Activated T-cell treated with anti-CD3 and anti-CD28 coated beads, Interleukin-2, amount 50 U/mL, for 24 hours (primary cell): Measurements from ENCODE around the gene HYOU1.
"Not testable (repeated sequence)": the region's sequence is repeated elsewhere in the genome, so short reads cannot be mapped to it uniquely, and the experiment has no call there.

ENCODE experiments used
- DNase-seq: peaks from one replicate; pipeline ENCODE4 v3.0.0-alpha.2; 2020
- H3K27ac Mint-ChIP-seq: 2 replicates; pipeline ENCODE4 v1.8.0; 2020; ENCODE audit warnings: mild to moderate bottlenecking, mixed read lengths
- H3K27me3 Mint-ChIP-seq: 2 replicates; pipeline ENCODE4 v1.8.0; 2020; ENCODE audit warnings: mixed read lengths
- H3K36me3 Mint-ChIP-seq: 2 replicates; pipeline ENCODE4 v1.8.0; 2020; ENCODE audit warnings: low read depth, mixed read lengths
- H3K4me1 Mint-ChIP-seq: 2 replicates; pipeline ENCODE4 v1.8.0; 2020; ENCODE audit warnings: low read depth, mixed read lengths
- H3K4me3 Mint-ChIP-seq: 2 replicates; pipeline ENCODE4 v1.8.0; 2020; ENCODE audit warnings: mild to moderate bottlenecking, moderate library complexity, mixed read lengths
- H3K9me3 Mint-ChIP-seq: 2 replicates; pipeline ENCODE4 v1.8.0; 2020; ENCODE audit warnings: mixed read lengths

Gene HYOU1

GRCh38 chr11:119067371-119068222 is 10.6 kb upstream of the HYOU1 start, which contains the start of gene VPS11:
Gene VPS11, plus strand, starts transcription at chr11:119067818. Its CDS starts 6 bp downstream, at chr11:119067824.
- Mint-ChIP-seq H3K36me3 (peaks cover 62% of the 10 kb centered on the region), H3K27me3 (no peaks in the 10 kb centered on the region), H3K4me3 (peak within 1 kb of the TSS; percentile 96)

DNA sequence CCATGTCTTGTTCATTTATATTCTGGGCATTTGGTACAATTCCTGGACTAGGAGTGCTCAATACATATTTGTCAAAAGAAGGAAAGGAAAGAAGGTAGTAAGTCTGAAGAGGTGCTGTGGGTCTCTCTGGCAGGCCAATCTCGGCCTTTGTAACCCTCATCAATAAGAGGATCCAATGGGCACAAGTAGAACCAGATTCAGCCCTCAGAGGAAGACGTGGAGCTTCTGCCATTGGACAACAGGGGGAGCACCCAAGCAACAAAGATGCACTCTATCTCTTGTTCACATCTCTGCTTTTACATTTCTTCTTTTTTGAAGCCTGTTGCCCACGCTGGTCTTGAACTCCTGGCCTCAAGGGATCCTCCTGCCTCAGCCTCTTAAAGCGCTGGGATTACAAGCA is 8.4 kb upstream of the HYOU1 start:
- peaks cover 50% of the 10 kb centered on the region for H3K36me3 Mint-ChIP-seq
- no peak for DNase-seq
- H3K4me3 Mint-ChIP-seq = peak overlapping the region; percentile 96
- no peaks in the 10 kb centered on the region for H3K27me3 Mint-ChIP-seq
- H3K9me3 Mint-ChIP-seq = no peaks in the 10 kb centered on the region
- peaks cover 40% of the 10 kb centered on the region for H3K4me1 Mint-ChIP-seq
- peak overlapping the region; percentile 98 for H3K27ac Mint-ChIP-seq

More at GRCh38 chr11:119067371-119068222, 10.6 kb upstream of the HYOU1 start, which contains the start of gene VPS11:
- no peaks in the 10 kb centered on the region for H3K9me3 Mint-ChIP-seq
- peaks cover 43% of the 10 kb centered on the region for H3K4me1 Mint-ChIP-seq
- DNase-seq = peak; percentile 96
- peak within 1 kb of the TSS; percentile 98 for H3K27ac Mint-ChIP-seq

GRCh38 chr11:119062779-119063178 is 5.8 kb upstream of the HYOU1 start:
- no peak overlapping the region for H3K27ac Mint-ChIP-seq
- peaks cover 41% of the 10 kb centered on the region for H3K36me3 Mint-ChIP-seq
- no peaks in the 10 kb centered on the region for H3K9me3 Mint-ChIP-seq

DNA sequence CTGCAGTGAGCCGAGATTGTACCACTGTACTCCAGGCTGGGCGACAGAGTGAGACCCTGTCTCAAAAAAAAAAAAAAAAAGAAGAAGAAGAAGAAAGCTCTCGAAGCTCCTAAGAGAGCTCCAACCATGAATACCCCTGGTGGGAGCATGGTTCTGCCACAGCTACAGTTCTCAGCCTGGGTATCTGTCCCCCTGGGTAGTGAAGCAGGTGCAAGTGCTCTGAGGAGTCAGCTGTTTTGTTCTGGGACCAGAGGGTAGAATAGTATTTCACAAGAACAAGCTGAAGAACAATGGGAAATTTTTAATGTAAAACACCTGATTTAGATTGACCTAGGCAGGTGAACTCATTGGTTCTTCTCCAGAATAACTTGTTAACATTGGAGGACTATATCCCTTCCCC is 4.3 kb upstream of the HYOU1 start:
- no peak overlapping the region for H3K4me3 Mint-ChIP-seq
- no peak overlapping the region for H3K27ac Mint-ChIP-seq
- H3K4me1 Mint-ChIP-seq = peaks cover 29% of the 10 kb centered on the region
- peaks cover 41% of the 10 kb centered on the region for H3K36me3 Mint-ChIP-seq
- no peaks in the 10 kb centered on the region for H3K27me3 Mint-ChIP-seq
- no peaks in the 10 kb centered on the region for H3K9me3 Mint-ChIP-seq
- DNase-seq = no peak

More at GRCh38 chr11:119062779-119063178, 5.8 kb upstream of the HYOU1 start:
- no peaks in the 10 kb centered on the region for H3K27me3 Mint-ChIP-seq
- no peak for DNase-seq
- no peak overlapping the region for H3K4me3 Mint-ChIP-seq
- peaks cover 35% of the 10 kb centered on the region for H3K4me1 Mint-ChIP-seq

GRCh38 chr11:119059128-119059527 is 2.1 kb upstream of the HYOU1 start:
- H3K9me3 Mint-ChIP-seq, DNase-seq, H3K27ac Mint-ChIP-seq, H3K4me3 Mint-ChIP-seq, H3K27me3 Mint-ChIP-seq: not testable (repeated sequence)
- Mint-ChIP-seq H3K4me1 (peaks cover 35% of the 10 kb centered on the region), H3K36me3 (peaks cover 50% of the 10 kb centered on the region)

DNA sequence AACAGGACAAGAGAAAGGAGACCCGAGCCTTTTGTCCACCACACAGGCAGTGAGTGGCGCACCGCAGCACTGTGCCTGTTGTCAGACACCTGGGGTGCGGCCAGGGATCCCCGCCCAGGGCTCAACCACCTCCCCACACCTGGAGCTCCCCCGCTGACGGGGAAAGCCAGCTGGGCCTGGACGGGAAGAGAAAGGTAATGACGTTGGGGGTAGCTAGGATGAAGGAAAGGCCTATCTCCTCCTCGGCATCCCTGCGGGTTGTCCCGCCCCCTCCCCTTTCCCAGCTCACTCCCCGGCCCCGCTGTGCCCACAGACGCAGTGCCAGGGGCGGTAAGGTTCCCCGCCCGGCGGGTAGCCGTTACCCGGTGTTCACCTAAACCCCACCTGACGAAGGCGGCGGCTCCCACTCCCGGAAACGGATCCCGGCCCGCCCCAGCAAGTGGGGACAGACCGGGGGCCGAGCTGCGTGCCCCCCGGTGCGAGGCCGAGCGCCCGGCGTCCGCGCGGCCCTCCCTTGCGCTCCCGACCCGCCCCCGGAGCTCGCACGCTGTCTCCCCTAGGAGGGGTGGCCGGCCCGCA is 495 bp downstream of the HYOU1 start:
- Mint-ChIP-seq H3K4me3 (peak overlapping the region; percentile 96), H3K9me3 (no peaks in the 10 kb centered on the region), H3K27me3 (no peaks in the 10 kb centered on the region), H3K27ac (peak overlapping the region; percentile 98), H3K4me1 (peaks cover 53% of the 10 kb centered on the region), H3K36me3 (peaks cover 70% of the 10 kb centered on the region)
- DNase-seq = no peak

DNA sequence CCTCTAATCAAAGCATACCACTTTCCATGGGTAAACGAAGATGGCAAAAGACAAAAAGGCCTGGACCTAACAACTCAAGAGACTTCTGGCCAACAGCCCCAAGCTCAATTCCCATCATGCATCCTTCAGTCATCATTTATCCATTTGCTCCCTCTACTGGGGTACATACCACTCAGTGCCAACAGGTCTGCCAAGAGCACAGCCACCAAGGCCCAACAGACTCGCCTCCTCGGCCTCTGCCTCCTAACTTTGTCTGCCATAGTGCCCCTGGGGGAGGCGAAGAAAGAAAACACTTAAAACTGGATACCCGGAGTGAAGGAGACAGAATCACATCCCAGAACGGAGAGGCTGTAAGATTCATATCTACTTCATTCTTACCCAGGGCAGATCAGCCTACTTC is 1.1 kb downstream of the HYOU1 start:
- H3K36me3 Mint-ChIP-seq = peaks cover 73% of the 10 kb centered on the region
- DNase-seq = peak; percentile 46
- H3K4me3 Mint-ChIP-seq = peak overlapping the region; percentile 96
- no peaks in the 10 kb centered on the region for H3K27me3 Mint-ChIP-seq
- no peaks in the 10 kb centered on the region for H3K9me3 Mint-ChIP-seq
- H3K4me1 Mint-ChIP-seq = peaks cover 59% of the 10 kb centered on the region
- peak overlapping the region; percentile 89 for H3K27ac Mint-ChIP-seq

DNA sequence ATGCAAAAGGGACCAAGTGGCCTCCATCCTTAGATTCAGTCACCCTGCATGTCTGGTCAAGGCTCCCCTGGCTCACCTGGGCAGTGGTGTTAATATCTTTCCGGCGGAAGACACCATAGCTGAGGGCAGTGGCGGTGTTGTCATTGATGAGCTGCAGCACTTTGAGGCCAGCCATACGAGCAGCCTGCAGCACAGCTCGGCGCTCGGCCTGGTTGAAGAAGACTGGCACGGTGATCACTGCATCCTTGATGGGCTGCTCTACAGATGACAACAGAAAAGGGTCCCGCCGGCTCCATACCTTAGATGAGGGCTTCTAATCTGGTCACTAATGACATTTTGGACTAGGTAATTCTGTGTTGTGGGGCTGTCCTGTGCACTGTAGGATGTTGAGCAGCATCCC is 2.6 kb downstream of the HYOU1 start:
- Mint-ChIP-seq H3K27me3 (no peaks in the 10 kb centered on the region), H3K4me1 (peaks cover 60% of the 10 kb centered on the region), H3K4me3 (peak overlapping the region; percentile 96), H3K9me3 (no peaks in the 10 kb centered on the region), H3K36me3 (peaks cover 83% of the 10 kb centered on the region), H3K27ac (peak overlapping the region; percentile 89)
- DNase-seq = no peak

GRCh38 chr11:119052163-119052814 is 4.7 kb downstream of the HYOU1 start:
- H3K27ac Mint-ChIP-seq = peak overlapping the region; percentile 63
- peaks cover 53% of the 10 kb centered on the region for H3K4me1 Mint-ChIP-seq
- H3K4me3 Mint-ChIP-seq = peak overlapping the region; percentile 20
- no peaks in the 10 kb centered on the region for H3K27me3 Mint-ChIP-seq
- H3K9me3 Mint-ChIP-seq = no peaks in the 10 kb centered on the region
- DNase-seq = no peak
- H3K36me3 Mint-ChIP-seq = peaks cover 95% of the 10 kb centered on the region

DNA sequence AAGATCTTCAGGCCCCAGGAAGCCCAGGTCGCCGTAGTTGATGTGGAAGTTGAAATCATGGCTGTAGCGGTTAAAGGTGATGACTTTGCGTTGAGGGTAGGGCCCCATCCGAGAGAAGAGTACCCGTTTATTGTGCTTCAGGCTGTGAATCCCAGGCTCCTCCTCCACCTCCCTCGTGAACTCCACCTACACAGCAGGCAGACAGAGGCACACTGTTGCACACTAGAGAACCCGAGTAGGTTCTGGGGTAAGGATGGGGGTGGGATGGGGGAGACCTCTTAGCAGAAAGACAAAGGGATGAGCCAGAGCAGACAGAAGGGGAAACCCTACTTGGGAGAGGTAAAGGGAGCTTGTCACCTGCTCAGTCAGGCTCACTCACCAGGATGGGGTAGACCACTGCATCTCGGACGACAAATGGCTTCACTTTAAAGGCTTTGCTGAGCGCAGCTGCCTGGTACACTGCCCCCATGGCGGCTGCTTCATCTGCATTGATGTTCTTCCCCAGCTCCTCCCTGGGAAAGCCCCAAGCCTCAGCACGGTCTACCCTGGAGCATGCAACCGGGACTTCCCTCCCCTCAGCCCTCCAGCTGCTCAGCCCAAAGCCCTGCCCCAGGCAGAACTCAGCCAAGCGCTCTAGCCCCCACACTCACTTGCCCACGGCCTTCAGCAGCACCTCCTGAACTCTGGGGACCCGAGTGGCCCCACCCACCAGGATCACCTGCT is 5.4 kb downstream of the HYOU1 start:
- H3K4me3 Mint-ChIP-seq = peak overlapping the region; percentile 20
- no peak for DNase-seq
- peaks cover 100% of the 10 kb centered on the region for H3K36me3 Mint-ChIP-seq
- H3K27ac Mint-ChIP-seq = peak overlapping the region; percentile 63
- no peaks in the 10 kb centered on the region for H3K9me3 Mint-ChIP-seq
- peaks cover 55% of the 10 kb centered on the region for H3K4me1 Mint-ChIP-seq
- H3K27me3 Mint-ChIP-seq = no peaks in the 10 kb centered on the region

GRCh38 chr11:119049081-119049480 is 7.9 kb downstream of the HYOU1 start:
- no peaks in the 10 kb centered on the region for H3K9me3 Mint-ChIP-seq
- H3K4me3 Mint-ChIP-seq = no peak overlapping the region
- DNase-seq = no peak
- no peaks in the 10 kb centered on the region for H3K27me3 Mint-ChIP-seq
- H3K36me3 Mint-ChIP-seq = peaks cover 99% of the 10 kb centered on the region
- H3K4me1 Mint-ChIP-seq = peaks cover 35% of the 10 kb centered on the region
- H3K27ac Mint-ChIP-seq = no peak overlapping the region

GRCh38 chr11:119048644-119049043 is 8.4 kb downstream of the HYOU1 start:
- H3K27me3 Mint-ChIP-seq = no peaks in the 10 kb centered on the region
- no peak overlapping the region for H3K4me3 Mint-ChIP-seq
- no peaks in the 10 kb centered on the region for H3K9me3 Mint-ChIP-seq
- peaks cover 31% of the 10 kb centered on the region for H3K4me1 Mint-ChIP-seq
- peak overlapping the region; percentile 66 for H3K27ac Mint-ChIP-seq
- no peak for DNase-seq
- peaks cover 97% of the 10 kb centered on the region for H3K36me3 Mint-ChIP-seq

DNA sequence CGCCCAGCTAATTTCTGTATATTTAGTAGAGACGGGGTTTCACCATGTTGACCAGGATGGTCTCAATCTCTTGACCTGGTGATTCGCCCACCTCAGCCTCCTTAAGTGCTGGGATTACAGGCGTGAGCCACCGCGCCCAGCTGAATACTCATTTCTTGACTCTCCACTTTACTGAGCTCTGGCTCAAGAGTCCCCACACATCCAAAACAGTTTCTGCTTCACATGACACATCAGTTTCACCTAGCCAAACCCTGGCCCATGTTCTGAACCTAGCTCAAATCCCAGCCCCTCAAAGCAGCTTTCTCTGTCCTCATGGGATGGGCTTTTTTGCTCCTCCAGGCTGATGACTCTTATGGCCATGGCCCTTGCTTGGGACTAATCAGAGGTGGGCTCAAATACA is 9.8 kb downstream of the HYOU1 start:
- no peaks in the 10 kb centered on the region for H3K9me3 Mint-ChIP-seq
- H3K36me3 Mint-ChIP-seq = peaks cover 82% of the 10 kb centered on the region
- no peak for DNase-seq

DNA sequence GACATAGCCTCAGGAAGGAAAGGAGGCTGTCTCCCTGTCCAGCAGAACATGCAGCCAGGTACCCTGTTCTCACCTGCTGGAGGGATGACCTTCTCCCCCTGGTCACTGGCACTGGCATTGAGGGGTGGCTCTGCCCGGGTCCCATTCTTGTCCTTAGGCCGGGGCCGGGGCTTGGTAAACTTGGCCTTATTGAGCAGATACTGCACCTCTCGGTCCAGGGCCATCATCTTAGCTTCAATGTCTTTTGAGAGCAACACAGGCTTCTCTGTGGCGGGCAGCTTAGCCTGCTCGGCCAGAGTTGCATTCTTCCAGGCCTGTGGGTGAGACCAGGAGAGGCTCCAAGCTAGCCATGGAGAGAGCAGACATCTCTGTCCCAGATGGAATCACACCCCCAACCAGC is 10.5 kb downstream of the HYOU1 start:
- H3K27ac Mint-ChIP-seq = no peak overlapping the region
- H3K27me3 Mint-ChIP-seq = no peaks in the 10 kb centered on the region
- DNase-seq = no peak
- H3K36me3 Mint-ChIP-seq = peaks cover 75% of the 10 kb centered on the region
- H3K9me3 Mint-ChIP-seq = no peaks in the 10 kb centered on the region
- peaks cover 23% of the 10 kb centered on the region for H3K4me1 Mint-ChIP-seq
- no peak overlapping the region for H3K4me3 Mint-ChIP-seq

More for the DNA sequence above, 9.8 kb downstream of the HYOU1 start:
- Mint-ChIP-seq H3K27me3 (no peaks in the 10 kb centered on the region), H3K4me1 (peaks cover 23% of the 10 kb centered on the region), H3K27ac (peak overlapping the region; percentile 64), H3K4me3 (no peak overlapping the region)
